HG02885 (cell line): ENCODE data around the gene SLC15A2.
"Not testable (repeated sequence)": the region's sequence is repeated elsewhere in the genome, so short reads cannot be mapped to it uniquely, and the experiment has no call there.

Experiments
- ATAC-seq: cut with Tn5 transposase; IDR thresholded peaks from one replicate; pipeline ENCODE4 v1.9.1; 2021; ENCODE audit warnings: mild to moderate bottlenecking; ENCODE audit not compliant: unreplicated experiment, poor library complexity

Gene SLC15A2

GRCh38 chr3:121918779-121919483 lies 24.7 kb downstream of the SLC15A2 start:
- ATAC-seq, result no peak

- ATAC-seq, result no peak
Observed at GRCh38 chr3:121924734-121925133, 30.5 kb downstream of the SLC15A2 start.

- ATAC-seq, result no peak
Observed at GRCh38 chr3:121926380-121926779, 32.2 kb downstream of the SLC15A2 start.

GRCh38 chr3:121938141-121938855 lies 44.1 kb downstream of the SLC15A2 start:
- not testable (repeated sequence) for ATAC-seq

- ATAC-seq, result no peak
Observed at GRCh38 chr3:121941592-121941991, 47.4 kb downstream of the SLC15A2 start.

GRCh38 chr3:121942116-121942786 lies 48.0 kb downstream of the SLC15A2 start:
- ATAC-seq, result no peak

GRCh38 chr3:121943431-121943830 lies 49.2 kb downstream of the SLC15A2 start:
- ATAC-seq, result no peak

- no peak for ATAC-seq
Observed at GRCh38 chr3:121948641-121949040, 54.4 kb downstream of the SLC15A2 start.

- ATAC-seq, result no peak
Observed at GRCh38 chr3:121951291-121951919, 57.2 kb downstream of the SLC15A2 start.

GRCh38 chr3:121956363-121956762 lies 62.2 kb downstream of the SLC15A2 start:
- ATAC-seq, result no peak

GRCh38 chr3:121957674-121958415 lies 63.6 kb downstream of the SLC15A2 start:
- no peak for ATAC-seq

- no peak for ATAC-seq
Observed at GRCh38 chr3:121958801-121959200, 64.6 kb downstream of the SLC15A2 start.

GRCh38 chr3:121961283-121961682 lies 67.1 kb downstream of the SLC15A2 start:
- ATAC-seq, result no peak

- no peak for ATAC-seq
Observed at GRCh38 chr3:121962443-121962842, 68.2 kb downstream of the SLC15A2 start.

GRCh38 chr3:121963608-121964007 lies 69.4 kb downstream of the SLC15A2 start:
- ATAC-seq, result no peak

GRCh38 chr3:121969631-121970030 lies 75.4 kb downstream of the SLC15A2 start:
- ATAC-seq, result no peak

GRCh38 chr3:121970047-121970446 lies 75.8 kb downstream of the SLC15A2 start:
- ATAC-seq, result no peak

- ATAC-seq, result no peak
Observed at GRCh38 chr3:121974601-121975111, 80.5 kb downstream of the SLC15A2 start.

GRCh38 chr3:121975702-121976302 lies 81.6 kb downstream of the SLC15A2 start:
- ATAC-seq, result no peak

- no peak for ATAC-seq
Observed at GRCh38 chr3:121976727-121977126, 82.5 kb downstream of the SLC15A2 start.
